Measurements from ENCODE around the gene NHSL2. TPM values are rescaled to one million over a fixed set of nuclear protein-coding genes. Genes with fewer than 3 reads are reported as not detected.

NHSL2 gene
- total RNA-seq, 4 donors from 2014 or later = 10.4 to 31.4 (median 17.7) TPM

DNA sequence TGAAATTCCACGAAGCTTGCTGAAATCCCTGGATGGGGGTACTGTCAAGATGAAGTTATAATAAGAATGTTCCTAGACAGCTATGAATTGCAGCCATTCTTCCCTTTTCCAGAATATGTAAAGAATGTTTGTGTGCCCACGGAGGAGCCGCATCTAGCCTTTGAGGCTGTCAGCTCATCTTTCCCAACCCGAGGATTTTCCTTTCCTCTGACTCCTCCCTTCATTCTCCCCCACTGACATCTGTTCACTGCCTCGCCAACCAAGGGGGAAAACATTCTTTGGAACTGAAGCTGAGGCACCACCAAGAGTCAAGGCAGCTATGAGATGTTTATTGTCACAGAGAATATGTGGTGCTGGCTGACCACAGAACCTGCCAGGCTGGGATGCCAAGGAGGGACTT, 8.8 kb downstream of the NHSL2 start:
- Histone ChIP-seq H3K36me3 (no peaks in the 10 kb centered on the region), H3K4me1 (no peaks in the 10 kb centered on the region), H3K27me3 (peaks cover 0 to 8% (median 0%) of the 10 kb centered on the region in 4 donors), H3K4me3 (no peak overlapping the region), H3K9me3 (no peaks in the 10 kb centered on the region), H3K27ac (replicated peaks in 1 of 4) (no peak overlapping the region)
- intact Hi-C loops (cut with DNase I) = no loop called here
- TF ChIP-seq POLR2AphosphoS5 (IDR thresholded peaks at IDR 0.05) = no peak
- TF ChIP-seq POLR2A (IDR thresholded peaks at IDR 0.05; ENCODE audit: low read depth) = no peak
- no peak for TF ChIP-seq EP300 (IDR thresholded peaks at IDR 0.05)
- TF ChIP-seq CTCF (IDR thresholded peaks at IDR 0.05) = no peak
- DNase-seq (ENCODE audit: extremely low spot score) = no peak
- WGBS = 49% methylated on average over 5 of the region's 5 CpGs

DNA sequence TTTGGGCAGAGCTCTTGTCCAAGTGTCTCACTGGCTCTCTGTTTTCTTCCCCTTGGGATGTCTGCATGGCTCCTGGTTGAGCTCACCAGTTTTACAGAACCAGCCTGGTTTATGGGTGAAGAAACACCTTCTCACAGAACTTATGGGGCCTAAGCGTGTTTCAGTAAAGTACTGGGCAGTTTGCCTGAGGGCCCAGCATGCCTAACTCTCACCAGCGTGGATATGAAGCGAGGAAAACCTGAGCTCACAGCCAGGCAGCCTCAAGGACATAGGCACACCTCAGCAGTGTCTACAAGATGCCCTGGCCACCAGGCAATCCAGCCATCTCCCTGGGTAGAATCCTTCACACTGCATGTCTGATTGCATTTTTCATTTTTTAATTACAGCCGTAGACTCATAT, 9.2 kb downstream of the NHSL2 start:
- Histone ChIP-seq H3K4me3 (no peak overlapping the region), H3K36me3 (no peaks in the 10 kb centered on the region), H3K4me1 (no peaks in the 10 kb centered on the region), H3K9me3 (no peaks in the 10 kb centered on the region), H3K27ac (replicated peaks in 1 of 4) (no peak overlapping the region), H3K27me3 (peaks cover 0 to 8% (median 0%) of the 10 kb centered on the region in 4 donors)
- intact Hi-C loops (cut with DNase I) = no loop called here
- no peak for TF ChIP-seq POLR2A (IDR thresholded peaks at IDR 0.05; ENCODE audit: low read depth)
- TF ChIP-seq CTCF (IDR thresholded peaks at IDR 0.05) = no peak
- whole genome bisulfite sequencing = 79% methylated on average over 4 of the region's 4 CpGs
- no peak for DNase-seq (ENCODE audit: extremely low spot score)

DNA sequence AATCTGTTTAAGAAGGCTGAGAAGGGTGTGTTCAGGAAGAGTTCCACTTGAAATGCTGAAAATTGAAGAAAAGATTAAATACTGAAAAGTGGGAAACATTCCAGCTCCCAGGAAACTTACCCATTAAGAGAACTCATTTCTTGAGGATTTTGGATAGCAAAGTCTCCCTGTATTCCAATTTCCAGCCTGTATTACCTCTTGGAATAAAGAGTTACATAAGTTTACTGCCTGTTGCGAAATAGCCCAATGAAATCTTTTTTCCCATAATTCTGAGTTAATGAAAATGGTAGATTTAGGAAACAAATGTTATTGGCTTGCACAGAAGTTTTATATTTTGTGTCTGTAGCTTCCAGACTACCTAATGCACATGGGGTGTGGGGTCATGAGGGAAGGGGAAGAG, 12.0 kb downstream of the NHSL2 start:
- WGBS = 68% methylated on average over 1 of the region's 1 CpG
- Histone ChIP-seq H3K27ac (replicated peaks in 1 of 4) (no peak overlapping the region), H3K9me3 (no peaks in the 10 kb centered on the region), H3K4me1 (no peaks in the 10 kb centered on the region), H3K4me3 (no peak overlapping the region), H3K27me3 (peaks cover 0 to 5% (median 0%) of the 10 kb centered on the region in 4 donors), H3K36me3 (no peaks in the 10 kb centered on the region)
- DNase-seq (ENCODE audit: extremely low spot score) = no peak
- intact Hi-C loops (cut with DNase I) = no loop called here
- no peak for TF ChIP-seq EP300 (IDR thresholded peaks at IDR 0.05)
- TF ChIP-seq CTCF (IDR thresholded peaks at IDR 0.05) = no peak
- TF ChIP-seq POLR2A (IDR thresholded peaks at IDR 0.05; ENCODE audit: low read depth) = no peak
- TF ChIP-seq POLR2AphosphoS5 (IDR thresholded peaks at IDR 0.05) = no peak

GRCh38 chrX:71923516-71923915, 12.9 kb downstream of the NHSL2 start:
- TF ChIP-seq POLR2AphosphoS5 (IDR thresholded peaks at IDR 0.05) (no peak), EP300 (IDR thresholded peaks at IDR 0.05) (no peak)
- intact Hi-C loops (cut with DNase I) = no loop called here
- no peaks in the 10 kb centered on the region for H3K9me3 ChIP-seq

GRCh38 chrX:71927040-71927439, 16.4 kb downstream of the NHSL2 start:
- WGBS = 72% methylated on average over 7 of the region's 7 CpGs
- TF ChIP-seq CTCF (IDR thresholded peaks at IDR 0.05) = no peak
- intact Hi-C loops (cut with DNase I) = no loop called here
- Histone ChIP-seq H3K4me3 (no peak overlapping the region), H3K27ac (replicated peaks in 1 of 4) (no peak overlapping the region), H3K4me1 (no peaks in the 10 kb centered on the region), H3K27me3 (no peaks in the 10 kb centered on the region), H3K9me3 (no peaks in the 10 kb centered on the region), H3K36me3 (no peaks in the 10 kb centered on the region)
- DNase-seq (ENCODE audit: extremely low spot score) = no peak

More at GRCh38 chrX:71923516-71923915, 12.9 kb downstream of the NHSL2 start:
- Histone ChIP-seq H3K27me3 (no peaks in the 10 kb centered on the region), H3K27ac (replicated peaks in 1 of 4) (no peak overlapping the region), H3K4me1 (no peaks in the 10 kb centered on the region), H3K4me3 (no peak overlapping the region), H3K36me3 (no peaks in the 10 kb centered on the region)
- DNase-seq (ENCODE audit: extremely low spot score) = no peak
- 57% methylated on average over 3 of the region's 3 CpGs for WGBS

Measured in esophagus muscularis mucosa (tissue), 4 donors.